Liver (tissue), 3 donors: ENCODE measurements around the gene PCDH9.

Source experiments
- EGR1 ChIP-seq, 2 donors: IDR thresholded peaks; 2 replicates each; pipeline ENCODE4 v1.6.1; 2016 to 2018; ENCODE audit warnings: antibody characterized with exemption in 2 of 2, low read depth in 2 of 2
- JUND ChIP-seq, 2 donors: IDR thresholded peaks; 2 replicates each; pipeline ENCODE4 v1.6.1; 2016; ENCODE audit warnings: antibody characterized with exemption in 2 of 2
- RAD21 ChIP-seq, 2 donors: IDR thresholded peaks; 2 replicates each; pipeline ENCODE4 v1.6.1; 2016; ENCODE audit warnings: antibody characterized with exemption in 2 of 2, mild to moderate bottlenecking in 2 of 2
- RXRA ChIP-seq, 2 donors: IDR thresholded peaks; 2 replicates each; pipeline ENCODE4 v1.6.1; 2017 to 2018; ENCODE audit warnings: antibody characterized with exemption in 2 of 2, mild to moderate bottlenecking in 1 of 2
- SP1 ChIP-seq: IDR thresholded peaks from 2 replicates; pipeline ENCODE4 v1.6.1; 2018; ENCODE audit warnings: antibody characterized with exemption, mild to moderate bottlenecking
- TAF1 ChIP-seq: conservative IDR thresholded peaks from 2 replicates; pipeline ENCODE4 v1.6.1; 2016; ENCODE audit warnings: antibody characterized with exemption, mild to moderate bottlenecking
- YY1 ChIP-seq: IDR thresholded peaks from 2 replicates; pipeline ENCODE4 v1.6.1; 2016; ENCODE audit warnings: antibody characterized with exemption, mild to moderate bottlenecking
- TF ChIP-seq, protein P1 (sequence below): fragments of 150-350 bp; IDR thresholded peaks from 2 replicates; pipeline ENCODE4 v1.5.1; 2017; ENCODE audit warnings: improper control_type of control experiment, low read depth, low read length; ENCODE audit not compliant: missing input control
- TF ChIP-seq, protein P2 (sequence below): IDR thresholded peaks from 2 replicates; pipeline ENCODE4 v1.6.1; 2016; ENCODE audit warnings: antibody characterized with exemption
- TF ChIP-seq, protein P3 (sequence below): IDR thresholded peaks from 2 replicates; pipeline ENCODE4 v1.6.1; 2016; ENCODE audit warnings: antibody characterized with exemption
- TF ChIP-seq, protein P4 (sequence below): IDR thresholded peaks from 2 replicates; pipeline ENCODE4 v1.6.1; 2016; ENCODE audit warnings: antibody characterized with exemption
- donor health status: healthy.
- donor health status: healthy.

DNA sequence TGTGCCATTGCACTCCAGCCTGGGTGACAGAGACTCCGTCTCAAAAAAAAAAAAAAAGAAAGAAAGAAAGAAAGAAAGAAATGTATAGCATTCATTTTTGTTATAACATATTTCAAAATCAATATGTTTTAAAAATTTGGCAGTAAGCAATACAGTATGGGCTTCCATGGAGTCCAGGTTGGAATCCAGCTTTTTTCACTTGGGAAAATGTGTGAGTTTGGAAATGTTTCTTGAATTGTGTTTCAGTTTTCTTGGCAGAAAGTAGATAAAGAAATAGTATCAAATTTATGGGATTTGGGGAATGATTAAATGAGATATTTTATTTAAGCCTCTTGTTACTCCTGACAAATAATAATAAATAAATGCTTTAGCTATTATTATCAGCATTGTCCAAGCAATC is 225.6 kb downstream of the PCDH9 start:
- TF ChIP-seq EGR1 (IDR thresholded peaks at IDR 0.05; ENCODE audit: low read depth in 2 of 2) = no peak
- TF ChIP-seq, protein P1, sequence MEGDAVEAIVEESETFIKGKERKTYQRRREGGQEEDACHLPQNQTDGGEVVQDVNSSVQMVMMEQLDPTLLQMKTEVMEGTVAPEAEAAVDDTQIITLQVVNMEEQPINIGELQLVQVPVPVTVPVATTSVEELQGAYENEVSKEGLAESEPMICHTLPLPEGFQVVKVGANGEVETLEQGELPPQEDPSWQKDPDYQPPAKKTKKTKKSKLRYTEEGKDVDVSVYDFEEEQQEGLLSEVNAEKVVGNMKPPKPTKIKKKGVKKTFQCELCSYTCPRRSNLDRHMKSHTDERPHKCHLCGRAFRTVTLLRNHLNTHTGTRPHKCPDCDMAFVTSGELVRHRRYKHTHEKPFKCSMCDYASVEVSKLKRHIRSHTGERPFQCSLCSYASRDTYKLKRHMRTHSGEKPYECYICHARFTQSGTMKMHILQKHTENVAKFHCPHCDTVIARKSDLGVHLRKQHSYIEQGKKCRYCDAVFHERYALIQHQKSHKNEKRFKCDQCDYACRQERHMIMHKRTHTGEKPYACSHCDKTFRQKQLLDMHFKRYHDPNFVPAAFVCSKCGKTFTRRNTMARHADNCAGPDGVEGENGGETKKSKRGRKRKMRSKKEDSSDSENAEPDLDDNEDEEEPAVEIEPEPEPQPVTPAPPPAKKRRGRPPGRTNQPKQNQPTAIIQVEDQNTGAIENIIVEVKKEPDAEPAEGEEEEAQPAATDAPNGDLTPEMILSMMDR = no peak
- TF ChIP-seq RAD21 (IDR thresholded peaks at IDR 0.05) = no peak
- TF ChIP-seq, protein P2, sequence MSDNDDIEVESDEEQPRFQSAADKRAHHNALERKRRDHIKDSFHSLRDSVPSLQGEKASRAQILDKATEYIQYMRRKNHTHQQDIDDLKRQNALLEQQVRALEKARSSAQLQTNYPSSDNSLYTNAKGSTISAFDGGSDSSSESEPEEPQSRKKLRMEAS = no peak
- no peak for TF ChIP-seq YY1
- TF ChIP-seq, protein P3, sequence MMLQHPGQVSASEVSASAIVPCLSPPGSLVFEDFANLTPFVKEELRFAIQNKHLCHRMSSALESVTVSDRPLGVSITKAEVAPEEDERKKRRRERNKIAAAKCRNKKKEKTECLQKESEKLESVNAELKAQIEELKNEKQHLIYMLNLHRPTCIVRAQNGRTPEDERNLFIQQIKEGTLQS = no peak
- TF ChIP-seq SP1 = no peak
- no peak for TF ChIP-seq RXRA (IDR thresholded peaks at IDR 0.05)
- no peak for TF ChIP-seq JUND (IDR thresholded peaks at IDR 0.05)
- TF ChIP-seq TAF1 = no peak
- TF ChIP-seq, protein P4, sequence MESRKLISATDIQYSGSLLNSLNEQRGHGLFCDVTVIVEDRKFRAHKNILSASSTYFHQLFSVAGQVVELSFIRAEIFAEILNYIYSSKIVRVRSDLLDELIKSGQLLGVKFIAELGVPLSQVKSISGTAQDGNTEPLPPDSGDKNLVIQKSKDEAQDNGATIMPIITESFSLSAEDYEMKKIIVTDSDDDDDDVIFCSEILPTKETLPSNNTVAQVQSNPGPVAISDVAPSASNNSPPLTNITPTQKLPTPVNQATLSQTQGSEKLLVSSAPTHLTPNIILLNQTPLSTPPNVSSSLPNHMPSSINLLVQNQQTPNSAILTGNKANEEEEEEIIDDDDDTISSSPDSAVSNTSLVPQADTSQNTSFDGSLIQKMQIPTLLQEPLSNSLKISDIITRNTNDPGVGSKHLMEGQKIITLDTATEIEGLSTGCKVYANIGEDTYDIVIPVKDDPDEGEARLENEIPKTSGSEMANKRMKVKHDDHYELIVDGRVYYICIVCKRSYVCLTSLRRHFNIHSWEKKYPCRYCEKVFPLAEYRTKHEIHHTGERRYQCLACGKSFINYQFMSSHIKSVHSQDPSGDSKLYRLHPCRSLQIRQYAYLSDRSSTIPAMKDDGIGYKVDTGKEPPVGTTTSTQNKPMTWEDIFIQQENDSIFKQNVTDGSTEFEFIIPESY = no peak
